ENCODE measurements around the gene TREH. TPM values are rescaled to one million over a fixed set of nuclear protein-coding genes. Genes with fewer than 3 reads are reported as not detected.

The TREH gene
- total RNA-seq, 1 donor from 2014 or later = not detected

- FAIRE-seq (no peak), DNase-seq (ENCODE audit: low read depth) (no peak)
- no peak overlapping the region for H3K4me3 ChIP-seq (ENCODE audit: low read depth, low read length)
- H3K36me3 ChIP-seq (ENCODE audit: control insufficient read depth, insufficient read depth, low read length) = peaks cover 31% of the 10 kb centered on the region
- no peak for TF ChIP-seq CTCF (IDR thresholded peaks at IDR 0.05; ENCODE audit: insufficient read depth, low read length, severe bottlenecking)
- H3K27me3 ChIP-seq (ENCODE audit: control insufficient read depth, insufficient read depth, low read length) = no peaks in the 10 kb centered on the region
Observed at GRCh38 chr11:118649941-118650340, 29.5 kb downstream of the TREH start.

- no peak for TF ChIP-seq CTCF (IDR thresholded peaks at IDR 0.05; ENCODE audit: insufficient read depth, low read length, severe bottlenecking)
- DNase-seq (ENCODE audit: low read depth) (no peak), FAIRE-seq (no peak)
- H3K27me3 ChIP-seq (ENCODE audit: control insufficient read depth, insufficient read depth, low read length) = no peaks in the 10 kb centered on the region
- no peak overlapping the region for H3K4me3 ChIP-seq (ENCODE audit: low read depth, low read length)
- peaks cover 35% of the 10 kb centered on the region for H3K36me3 ChIP-seq (ENCODE audit: control insufficient read depth, insufficient read depth, low read length)
Observed at GRCh38 chr11:118648291-118648690, 31.2 kb downstream of the TREH start.

DNA sequence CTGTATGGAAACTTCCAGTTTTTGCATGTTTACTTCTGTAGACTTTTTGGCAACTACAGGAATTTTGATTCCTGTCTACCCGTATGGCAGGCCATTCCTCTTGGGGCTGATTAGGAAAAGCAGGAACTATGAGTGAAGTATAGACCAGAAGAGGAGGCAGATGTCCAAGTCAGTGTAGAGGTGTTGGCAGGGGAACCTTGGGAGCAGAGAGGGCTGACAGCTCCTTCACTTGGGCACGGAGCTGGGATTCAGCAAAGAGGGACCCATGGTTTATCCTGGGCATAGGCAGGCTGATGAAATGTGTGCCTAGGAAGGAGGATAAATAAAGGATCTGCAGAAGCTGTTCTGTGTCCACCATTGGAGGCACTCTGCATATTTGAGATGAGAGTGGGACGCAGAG lies 33.1 kb downstream of the TREH start:
- no peak for FAIRE-seq

GRCh38 chr11:118645066-118645715 lies 34.3 kb downstream of the TREH start:
- no peak overlapping the region for H3K4me3 ChIP-seq (ENCODE audit: low read depth, low read length)
- DNase-seq (ENCODE audit: low read depth) (no peak), FAIRE-seq (no peak)
- H3K27me3 ChIP-seq (ENCODE audit: control insufficient read depth, insufficient read depth, low read length) = no peaks in the 10 kb centered on the region
- no peak for TF ChIP-seq CTCF (IDR thresholded peaks at IDR 0.05; ENCODE audit: insufficient read depth, low read length, severe bottlenecking)
- H3K36me3 ChIP-seq (ENCODE audit: control insufficient read depth, insufficient read depth, low read length) = peaks cover 36% of the 10 kb centered on the region

More for the DNA sequence above, 33.1 kb downstream of the TREH start:
- Histone ChIP-seq H3K36me3 (ENCODE audit: control insufficient read depth, insufficient read depth, low read length) (peaks cover 41% of the 10 kb centered on the region), H3K27me3 (ENCODE audit: control insufficient read depth, insufficient read depth, low read length) (no peaks in the 10 kb centered on the region), H3K4me3 (ENCODE audit: low read depth, low read length) (no peak overlapping the region)
- TF ChIP-seq CTCF (IDR thresholded peaks at IDR 0.05; ENCODE audit: insufficient read depth, low read length, severe bottlenecking) = no peak
- DNase-seq (ENCODE audit: low read depth) = no peak

DNA sequence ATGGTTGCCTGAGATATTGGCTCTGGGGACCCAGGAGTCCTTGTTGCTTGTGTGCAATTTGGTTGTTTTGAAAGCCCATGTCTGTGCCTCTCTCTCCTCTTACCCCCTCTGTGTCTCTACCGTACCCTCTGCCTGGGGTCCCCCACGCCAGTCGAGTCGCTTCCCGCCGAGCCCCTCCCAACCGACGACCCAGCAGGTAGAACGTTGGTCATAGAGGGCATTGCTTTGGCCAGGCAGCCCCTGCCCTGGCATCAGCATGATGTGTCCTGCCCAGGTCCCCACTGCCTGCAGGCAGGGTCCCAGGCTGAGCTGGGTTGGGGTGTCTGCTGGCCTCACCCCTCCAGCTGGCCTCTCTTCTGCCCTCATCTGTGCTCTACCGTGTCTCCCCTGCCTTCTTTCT lies 35.0 kb downstream of the TREH start:
- H3K36me3 ChIP-seq (ENCODE audit: control insufficient read depth, insufficient read depth, low read length) = peaks cover 32% of the 10 kb centered on the region
- H3K4me3 ChIP-seq (ENCODE audit: low read depth, low read length) = no peak overlapping the region
- DNase-seq (ENCODE audit: low read depth) (no peak), FAIRE-seq (no peak)
- H3K27me3 ChIP-seq (ENCODE audit: control insufficient read depth, insufficient read depth, low read length) = no peaks in the 10 kb centered on the region
- no peak for TF ChIP-seq CTCF (IDR thresholded peaks at IDR 0.05; ENCODE audit: insufficient read depth, low read length, severe bottlenecking)

- FAIRE-seq (no peak), DNase-seq (ENCODE audit: low read depth) (no peak)
- Histone ChIP-seq H3K36me3 (ENCODE audit: control insufficient read depth, insufficient read depth, low read length) (peaks cover 32% of the 10 kb centered on the region), H3K4me3 (ENCODE audit: low read depth, low read length) (no peak overlapping the region), H3K27me3 (ENCODE audit: control insufficient read depth, insufficient read depth, low read length) (no peaks in the 10 kb centered on the region)
- no peak for TF ChIP-seq CTCF (IDR thresholded peaks at IDR 0.05; ENCODE audit: insufficient read depth, low read length, severe bottlenecking)
Observed at GRCh38 chr11:118643995-118644345, 35.5 kb downstream of the TREH start.

Data from bronchial epithelial cell (primary cell).